Skeletal muscle tissue (tissue), 4 donors: ENCODE data around the gene ADAM15. TPM values are rescaled to one million over a fixed set of nuclear protein-coding genes. Genes with fewer than 3 reads are reported as not detected.

Experiments used
- H3K27ac ChIP-seq: one replicate; pipeline ENCODE4 v1.7.0; 2013; ENCODE audit warnings: mild to moderate bottlenecking, low read depth, low read length, inconsistent platforms
- H3K27me3 ChIP-seq, 3 donors: one replicate each; pipeline ENCODE4 v1.7.0; 2013; ENCODE audit warnings: low read length in 3 of 3; ENCODE audit not compliant: control insufficient read depth in 3 of 3, insufficient read depth in 3 of 3
- H3K36me3 ChIP-seq, 3 donors: one replicate each; pipeline ENCODE4 v1.7.0; 2013; ENCODE audit warnings: low read length in 3 of 3; ENCODE audit not compliant: control insufficient read depth in 3 of 3, insufficient read depth in 3 of 3
- H3K4me1 ChIP-seq, 3 donors: one replicate each; pipeline ENCODE4 v1.7.0; 2013; ENCODE audit warnings: low read length in 3 of 3, mild to moderate bottlenecking in 3 of 3; ENCODE audit not compliant: control insufficient read depth in 3 of 3, insufficient read depth in 3 of 3
- H3K4me3 ChIP-seq, 3 donors: one replicate each; pipeline ENCODE4 v1.7.0; 2013; ENCODE audit warnings: low read length in 3 of 3
- H3K9ac ChIP-seq, 3 donors: one replicate each; pipeline ENCODE4 v1.7.0; 2013; ENCODE audit warnings: low read length in 3 of 3, mild to moderate bottlenecking in 3 of 3, moderate library complexity in 2 of 3, low read depth in 1 of 3
- H3K9me3 ChIP-seq, 3 donors: one replicate each; pipeline ENCODE4 v1.7.0; 2013; ENCODE audit warnings: low read length in 3 of 3; ENCODE audit not compliant: control insufficient read depth in 3 of 3
- total RNA-seq: library from RNA; depleted of rRNA; stranded (reverse); fragments of >200 nt; gene quantifications from one replicate; pipeline ENCODE4 v1.2.3, GENCODE V29; 2014
- donor health status: Osteomylitis.

Gene ADAM15
- total RNA-seq, 1 donor from 2014 or later, result 33.9 TPM

DNA sequence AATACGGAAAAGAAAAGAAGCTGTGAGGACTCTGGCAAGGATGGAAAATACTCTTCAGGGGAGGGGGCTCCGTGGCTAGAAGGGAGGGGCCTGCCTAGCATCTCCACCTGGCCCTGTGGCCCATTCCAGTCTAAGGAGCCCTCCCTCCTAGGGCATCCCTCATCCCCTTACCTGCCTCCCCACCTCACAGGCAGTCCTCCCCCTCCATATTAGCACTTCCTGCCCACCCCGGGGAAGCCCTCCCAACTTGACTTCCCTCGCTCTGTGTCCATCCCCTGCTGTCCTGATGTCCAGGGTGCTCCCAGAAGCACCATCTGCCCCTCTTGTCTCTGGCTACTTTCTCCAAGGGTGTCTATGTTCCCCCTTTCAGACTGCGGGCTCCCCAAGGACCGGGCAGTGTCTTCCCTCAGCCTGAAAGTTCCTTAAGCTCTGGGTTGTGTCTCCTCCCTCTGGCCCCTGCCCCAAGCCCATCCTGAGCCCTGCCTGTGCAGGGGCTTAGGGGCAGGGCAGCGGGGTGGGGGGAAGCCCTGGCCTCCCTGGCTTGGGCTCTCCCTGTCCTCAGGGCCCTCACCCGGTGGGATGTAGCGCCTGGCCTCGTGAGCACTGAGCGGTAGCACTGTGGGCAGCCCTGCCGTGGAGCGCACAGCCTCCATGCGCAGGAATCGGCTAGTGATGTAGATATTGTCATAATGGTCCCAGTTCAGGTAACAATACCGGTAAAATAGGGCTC lies 21.4 kb upstream of the ADAM15 start:
- no peak overlapping the region for H3K9ac ChIP-seq

DNA sequence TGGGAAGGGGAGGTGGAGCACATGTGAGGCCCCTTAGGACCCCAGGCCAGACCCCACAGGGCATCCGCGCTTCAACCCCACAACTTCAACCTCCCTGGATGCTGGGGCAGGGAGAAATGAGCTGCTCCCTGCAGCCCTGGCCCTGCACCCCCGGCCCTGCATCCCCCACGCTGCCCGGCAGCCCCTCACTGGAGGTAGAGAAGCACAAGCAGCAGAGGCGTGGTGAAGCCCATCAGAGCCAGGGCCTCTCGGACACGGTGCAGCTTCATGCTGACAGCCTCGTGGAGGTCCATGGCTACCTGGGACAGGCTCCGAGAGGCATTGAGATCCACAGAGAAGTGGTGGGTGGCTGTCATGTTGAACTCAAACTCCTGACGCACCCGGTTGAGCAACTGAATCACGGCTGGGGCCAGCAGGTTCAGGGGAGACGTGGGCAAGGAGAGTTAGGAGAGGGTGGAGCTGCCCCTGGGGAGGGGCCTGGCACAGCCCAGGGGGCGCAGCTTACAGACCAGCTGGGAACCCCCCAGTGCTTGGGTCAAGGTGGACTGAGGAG lies 20.8 kb upstream of the ADAM15 start:
- Histone ChIP-seq H3K27me3 (peaks cover 0 to 2% (median 0%) of the 10 kb centered on the region in 3 donors), H3K4me3 (no peak overlapping the region), H3K9ac (no peak overlapping the region), H3K9me3 (no peaks in the 10 kb centered on the region), H3K36me3 (no peaks in the 10 kb centered on the region), H3K4me1 (no peaks in the 10 kb centered on the region), H3K27ac (no peak overlapping the region)

More for the DNA sequence above, 21.4 kb upstream of the ADAM15 start:
- H3K27me3 ChIP-seq, result peaks cover 0 to 2% (median 0%) of the 10 kb centered on the region in 3 donors
- no peak overlapping the region for H3K4me3 ChIP-seq
- H3K4me1 ChIP-seq, result no peaks in the 10 kb centered on the region
- H3K9me3 ChIP-seq, result no peaks in the 10 kb centered on the region
- no peaks in the 10 kb centered on the region for H3K36me3 ChIP-seq
- no peak overlapping the region for H3K27ac ChIP-seq

DNA sequence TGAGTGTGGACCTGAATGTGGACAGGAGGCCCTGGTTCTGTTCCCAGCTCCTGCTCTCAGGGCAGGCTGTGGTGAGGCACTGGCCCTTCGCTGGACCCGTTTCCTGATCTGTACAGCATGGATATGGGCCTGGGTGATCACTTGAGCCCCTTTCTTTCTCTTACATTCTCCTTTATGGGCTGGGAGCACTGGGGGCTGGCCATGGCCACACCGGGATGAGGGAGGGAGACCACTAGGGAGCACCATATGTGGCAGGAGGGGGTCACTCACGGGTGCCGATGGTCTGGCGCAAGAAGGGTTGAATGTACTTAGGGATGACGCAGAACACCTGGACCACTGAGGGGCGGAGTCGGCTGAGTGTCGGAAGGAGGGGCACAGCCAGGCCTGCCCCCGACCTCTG lies 20.2 kb upstream of the ADAM15 start:
- H3K36me3 ChIP-seq, result no peaks in the 10 kb centered on the region
- H3K27me3 ChIP-seq, result peaks cover 0 to 2% (median 0%) of the 10 kb centered on the region in 3 donors
- H3K9ac ChIP-seq, result no peak overlapping the region
- no peak overlapping the region for H3K4me3 ChIP-seq
- H3K9me3 ChIP-seq, result no peaks in the 10 kb centered on the region
- no peak overlapping the region for H3K27ac ChIP-seq
- no peaks in the 10 kb centered on the region for H3K4me1 ChIP-seq

DNA sequence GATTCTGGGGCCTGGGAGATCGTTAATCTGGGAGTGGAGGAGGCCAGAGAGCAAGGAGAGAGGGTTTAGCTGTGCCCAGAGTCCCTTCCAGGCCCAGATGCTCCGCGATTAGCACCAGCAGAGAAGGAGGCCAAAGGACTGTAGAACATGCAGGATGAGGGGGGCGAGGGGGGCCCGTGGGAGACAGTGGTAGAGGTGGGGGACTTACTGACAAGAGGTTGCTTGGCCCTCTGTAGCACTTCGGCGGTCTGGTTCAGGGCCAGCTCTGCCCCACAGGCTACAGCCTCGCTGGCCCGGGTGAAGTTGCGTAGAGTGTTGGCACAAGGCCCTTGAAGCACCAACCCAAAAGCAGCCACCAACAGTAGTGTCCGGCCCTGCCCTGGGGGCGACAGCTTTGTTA lies 18.2 kb upstream of the ADAM15 start:
- Histone ChIP-seq H3K9me3 (no peaks in the 10 kb centered on the region), H3K27me3 (peaks cover 0 to 2% (median 0%) of the 10 kb centered on the region in 3 donors), H3K4me3 (no peak overlapping the region), H3K36me3 (no peaks in the 10 kb centered on the region), H3K27ac (no peak overlapping the region), H3K9ac (no peak overlapping the region), H3K4me1 (peaks cover 0 to 5% (median 0%) of the 10 kb centered on the region in 3 donors)

DNA sequence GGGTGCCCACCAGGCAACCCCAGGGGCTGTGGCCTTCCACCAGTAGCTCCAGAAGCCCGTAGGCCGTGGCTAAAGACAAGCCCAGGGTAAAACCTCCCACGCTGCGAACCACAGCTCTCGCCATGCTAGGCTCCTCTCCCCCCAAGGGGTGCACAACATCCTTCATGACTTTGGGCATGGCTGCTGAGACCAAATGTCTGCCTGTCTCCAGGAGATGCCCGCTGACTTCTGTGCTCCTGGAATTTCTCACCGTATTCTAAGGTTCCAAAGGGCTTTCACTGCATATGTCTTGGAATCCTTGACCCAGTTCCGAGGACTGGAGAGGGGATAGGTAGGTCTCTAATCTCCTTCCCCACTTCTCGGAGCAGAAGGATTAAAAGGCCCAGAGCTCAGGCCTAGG lies 17.6 kb upstream of the ADAM15 start, which contains the start of the genes DCST1 and DCST2:
Gene DCST1 (plus strand): TSS at position 301 of the 400 bp plus-strand sequence. CDS start 213 bp downstream, outside the sequence.
Gene DCST2 (minus strand): TSS at position 258 of the 400 bp plus-strand sequence. CDS start 80 bp downstream, at position 178.
- H3K4me1 ChIP-seq, result peaks cover 2 to 8% (median 2%) of the 10 kb centered on the region in 3 donors
- H3K4me3 ChIP-seq, result no peak within 1 kb of the TSS
- no peaks in the 10 kb centered on the region for H3K9me3 ChIP-seq
- no peaks in the 10 kb centered on the region for H3K36me3 ChIP-seq
- H3K9ac ChIP-seq, result no peak within 1 kb of the TSS
- H3K27me3 ChIP-seq, result peaks cover 0 to 2% (median 0%) of the 10 kb centered on the region in 3 donors
- H3K27ac ChIP-seq, result no peak within 1 kb of the TSS

DNA sequence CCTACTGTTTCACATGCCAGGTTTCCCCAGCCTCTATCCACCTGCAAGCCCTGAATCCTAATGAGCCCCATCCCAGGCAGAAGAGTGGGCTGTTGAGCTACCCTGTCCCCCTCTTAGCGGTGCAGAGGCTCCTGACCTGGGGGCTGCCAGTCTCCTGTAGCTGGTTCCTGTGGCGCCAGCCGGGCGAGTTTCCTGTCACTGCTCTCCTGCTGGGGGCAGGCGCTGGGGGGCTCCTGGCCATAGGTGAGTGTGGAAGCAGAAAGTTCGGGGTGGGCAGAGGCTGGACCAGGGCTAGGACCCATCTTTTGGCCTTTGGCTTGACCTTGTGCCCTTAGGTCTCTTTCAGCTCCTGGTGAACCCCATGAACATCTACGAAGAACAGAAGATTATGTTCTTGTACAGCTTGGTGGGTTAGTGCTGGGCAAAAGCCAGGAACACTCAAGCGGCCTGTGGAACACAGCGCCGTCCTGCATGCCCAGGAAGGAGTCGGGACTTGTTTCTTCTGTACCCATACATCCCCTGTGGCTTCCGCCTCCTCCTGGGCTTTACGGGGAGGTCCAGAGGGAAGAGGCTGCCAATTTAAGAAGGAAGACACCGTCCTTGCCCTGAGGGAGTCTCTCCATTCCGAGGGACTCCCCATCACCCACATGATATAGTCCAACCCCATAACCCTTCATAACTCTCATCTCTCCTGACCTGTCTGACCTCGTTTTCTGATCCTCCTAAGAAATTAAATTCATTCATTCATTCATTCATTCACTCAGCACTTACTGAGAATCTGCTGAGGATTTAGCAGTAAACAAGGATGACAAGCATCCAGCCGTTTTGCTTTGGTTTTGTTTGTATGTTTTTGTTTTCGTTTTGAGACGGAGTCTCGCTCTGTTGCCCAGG lies 16.6 kb upstream of the ADAM15 start:
- H3K9ac ChIP-seq, result no peak overlapping the region
- no peaks in the 10 kb centered on the region for H3K9me3 ChIP-seq
- peaks cover 0 to 2% (median 0%) of the 10 kb centered on the region in 3 donors for H3K27me3 ChIP-seq
- H3K4me1 ChIP-seq, result peaks cover 10 to 16% (median 10%) of the 10 kb centered on the region in 3 donors
- no peaks in the 10 kb centered on the region for H3K36me3 ChIP-seq
- no peak overlapping the region for H3K27ac ChIP-seq
- H3K4me3 ChIP-seq, result no peak overlapping the region

DNA sequence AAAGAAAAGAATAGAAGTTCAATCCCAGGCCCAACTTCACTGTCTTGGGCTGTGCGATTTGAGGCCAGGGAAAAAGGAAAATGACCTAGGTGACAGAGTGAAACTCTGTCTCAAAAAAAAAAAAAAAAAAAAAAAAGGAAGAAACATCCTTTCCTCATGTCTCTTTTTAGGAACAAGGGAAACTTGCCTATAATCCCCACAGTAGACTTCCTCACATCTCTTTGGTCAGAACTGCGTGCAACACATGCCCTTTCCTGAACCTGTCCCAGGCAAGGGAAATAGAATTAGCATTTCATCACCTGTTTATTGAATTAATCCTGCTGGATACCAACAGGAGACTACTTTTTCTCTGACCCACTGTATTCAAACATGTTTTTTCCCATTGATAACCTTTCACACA lies 15.2 kb upstream of the ADAM15 start:
- Histone ChIP-seq H3K27me3 (peaks cover 0 to 2% (median 0%) of the 10 kb centered on the region in 3 donors), H3K9ac (no peak overlapping the region), H3K27ac (no peak overlapping the region), H3K9me3 (no peaks in the 10 kb centered on the region), H3K36me3 (no peaks in the 10 kb centered on the region), H3K4me1 (peaks cover 10 to 16% (median 10%) of the 10 kb centered on the region in 3 donors), H3K4me3 (no peak overlapping the region)

DNA sequence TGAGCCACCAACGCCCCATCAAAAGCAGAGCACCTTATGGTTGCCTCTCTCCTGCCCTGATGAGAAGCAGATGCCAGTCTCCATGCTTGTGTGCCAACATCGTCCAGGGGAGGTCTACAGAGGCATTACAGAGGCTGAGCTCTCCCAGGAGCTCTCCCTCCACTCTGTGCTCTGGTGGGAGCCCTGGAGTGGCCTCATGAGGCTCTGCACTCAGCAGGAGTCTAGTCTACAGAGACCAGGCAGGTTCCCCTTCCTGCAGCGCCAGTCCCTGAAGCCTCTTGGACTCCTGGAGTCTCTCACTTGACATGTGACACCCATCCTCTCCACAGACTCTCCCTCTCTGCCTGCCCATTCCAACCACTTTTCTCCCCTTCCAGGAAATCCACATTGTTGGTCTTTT lies 14.1 kb upstream of the ADAM15 start:
- H3K4me1 ChIP-seq, result peaks cover 10 to 16% (median 10%) of the 10 kb centered on the region in 3 donors
- H3K9me3 ChIP-seq, result no peaks in the 10 kb centered on the region
- peaks cover 0 to 2% (median 0%) of the 10 kb centered on the region in 3 donors for H3K27me3 ChIP-seq
- H3K27ac ChIP-seq, result no peak overlapping the region
- H3K4me3 ChIP-seq, result no peak overlapping the region
- H3K36me3 ChIP-seq, result no peaks in the 10 kb centered on the region
- H3K9ac ChIP-seq, result no peak overlapping the region

DNA sequence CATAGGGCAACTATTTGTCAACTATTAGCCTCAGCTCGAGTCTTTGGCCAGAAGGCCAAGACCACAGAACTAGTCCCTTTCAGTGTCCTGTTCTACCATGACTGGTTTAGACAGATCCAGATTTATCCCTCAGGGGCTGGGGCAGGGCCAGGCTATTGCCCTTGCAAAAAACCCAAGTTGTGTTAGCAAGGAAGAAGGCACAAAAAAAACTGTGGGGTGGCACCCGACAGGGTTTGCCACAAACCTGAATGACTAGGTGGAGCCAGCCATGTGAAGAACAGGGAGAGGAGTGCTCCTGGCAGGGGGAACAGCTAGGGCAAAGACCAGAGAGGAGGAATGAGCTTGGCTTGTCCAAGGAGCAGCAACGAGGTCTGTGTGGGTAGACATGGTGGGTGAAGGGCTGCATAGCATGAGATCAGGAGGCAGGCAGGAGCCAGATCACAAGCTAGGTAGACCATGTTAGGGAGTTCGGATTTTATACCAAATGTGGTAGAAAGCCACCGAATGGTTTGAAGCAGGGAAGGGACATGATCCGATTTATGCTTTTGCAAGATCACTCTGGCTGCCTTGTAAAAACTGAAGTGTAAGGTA lies 13.2 kb upstream of the ADAM15 start:
- peaks cover 0 to 2% (median 0%) of the 10 kb centered on the region in 3 donors for H3K27me3 ChIP-seq
- H3K9me3 ChIP-seq, result no peaks in the 10 kb centered on the region
- no peaks in the 10 kb centered on the region for H3K36me3 ChIP-seq
- no peak overlapping the region for H3K4me3 ChIP-seq
- no peak overlapping the region for H3K9ac ChIP-seq
- peaks cover 10 to 16% (median 10%) of the 10 kb centered on the region in 3 donors for H3K4me1 ChIP-seq
- no peak overlapping the region for H3K27ac ChIP-seq
